GM12891 (cell line): ENCODE data around the gene ZNF516.

ENCODE experiments used
- PAX5 ChIP-seq: IDR thresholded peaks from 2 replicates; pipeline ENCODE4 v1.6.1; 2011; ENCODE audit warnings: low read length, moderate library complexity, mild to moderate bottlenecking; ENCODE audit not compliant: insufficient read depth, severe bottlenecking
- POLR2AphosphoS5 ChIP-seq: IDR thresholded peaks from 2 replicates; pipeline ENCODE4 v1.6.1; 2011; ENCODE audit warnings: low read depth, low read length, control low read depth
- TAF1 ChIP-seq: IDR thresholded peaks from 2 replicates; pipeline ENCODE4 v1.6.1; 2011; ENCODE audit warnings: low read depth, low read length, control low read depth

GRCh38 chr18:76358774-76359173 lies 136.3 kb downstream of the ZNF516 start:
- TF ChIP-seq TAF1 (no peak), PAX5 (no peak), POLR2AphosphoS5 (no peak)
